ENCODE results near the gene KCNQ1.

DNA sequence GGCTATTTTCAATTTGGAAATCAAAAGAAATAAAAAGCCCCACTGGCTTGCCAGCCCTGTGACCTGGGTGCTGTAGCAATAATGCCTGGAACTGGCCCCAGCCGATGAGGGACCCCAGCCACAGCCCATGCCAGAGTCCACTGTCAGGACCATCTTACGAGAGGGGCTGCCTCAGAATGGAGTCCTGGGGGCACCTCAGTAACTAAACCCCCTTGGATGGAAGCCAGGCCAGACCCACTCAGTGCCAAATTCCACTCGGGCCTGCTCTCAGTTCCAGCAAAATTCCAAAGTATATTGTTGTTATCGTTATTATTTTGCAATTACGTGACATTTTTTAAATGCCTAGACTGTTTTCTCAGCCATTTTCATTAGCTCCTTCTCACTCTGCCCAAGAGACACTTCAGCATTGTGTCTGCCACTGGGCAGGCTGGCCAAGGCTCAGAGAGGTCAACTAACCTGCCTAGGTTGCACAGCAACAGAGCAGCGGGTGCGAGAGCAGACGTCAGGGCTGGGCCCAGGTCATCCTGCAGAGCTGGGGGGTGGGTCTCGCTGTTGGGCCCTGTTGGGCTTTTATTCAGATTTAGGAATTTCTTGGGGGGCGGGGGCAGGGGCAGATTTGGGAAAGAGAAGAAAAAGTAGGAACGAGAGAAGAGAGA is 421.2 kb downstream of the KCNQ1 start:
- TF ChIP-seq, protein P1, sequence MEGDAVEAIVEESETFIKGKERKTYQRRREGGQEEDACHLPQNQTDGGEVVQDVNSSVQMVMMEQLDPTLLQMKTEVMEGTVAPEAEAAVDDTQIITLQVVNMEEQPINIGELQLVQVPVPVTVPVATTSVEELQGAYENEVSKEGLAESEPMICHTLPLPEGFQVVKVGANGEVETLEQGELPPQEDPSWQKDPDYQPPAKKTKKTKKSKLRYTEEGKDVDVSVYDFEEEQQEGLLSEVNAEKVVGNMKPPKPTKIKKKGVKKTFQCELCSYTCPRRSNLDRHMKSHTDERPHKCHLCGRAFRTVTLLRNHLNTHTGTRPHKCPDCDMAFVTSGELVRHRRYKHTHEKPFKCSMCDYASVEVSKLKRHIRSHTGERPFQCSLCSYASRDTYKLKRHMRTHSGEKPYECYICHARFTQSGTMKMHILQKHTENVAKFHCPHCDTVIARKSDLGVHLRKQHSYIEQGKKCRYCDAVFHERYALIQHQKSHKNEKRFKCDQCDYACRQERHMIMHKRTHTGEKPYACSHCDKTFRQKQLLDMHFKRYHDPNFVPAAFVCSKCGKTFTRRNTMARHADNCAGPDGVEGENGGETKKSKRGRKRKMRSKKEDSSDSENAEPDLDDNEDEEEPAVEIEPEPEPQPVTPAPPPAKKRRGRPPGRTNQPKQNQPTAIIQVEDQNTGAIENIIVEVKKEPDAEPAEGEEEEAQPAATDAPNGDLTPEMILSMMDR (IDR thresholded peaks at IDR 0.05): no peak
- TF ChIP-seq POLR2AphosphoS5 (IDR thresholded peaks at IDR 0.05) (no peak), POLR2A (IDR thresholded peaks at IDR 0.05) (no peak), EP300 (IDR thresholded peaks at IDR 0.05) (no peak)
